Endothelial cell of umbilical vein (primary cell): ENCODE measurements around the gene KRTAP13-4. TPM values are rescaled to one million over a fixed set of nuclear protein-coding genes. Genes with fewer than 3 reads are reported as not detected.

Experiments
- BruUV-seq: library from RNA; stranded (reverse); fragments of 400-500 nt; replicated peaks from 2 replicates; lab custom pipeline; 2021; lab: Mats Ljungman, UMichigan
- CTCF ChIA-PET: fragments of 300-600, 350-600 bp; sonication (Branson Sonifier 250); formaldehyde crosslinking; loops from one replicate; lab custom pipeline; 2021; ENCODE audit warnings: antibody characterized with exemption, inconsistent platforms; lab: Charles Lee
- POLR2A ChIA-PET: fragments of 300-600, 350-600 bp; sonication (Branson Sonifier 250); formaldehyde crosslinking; loops from one replicate; lab custom pipeline; 2021; ENCODE audit warnings: antibody characterized with exemption, inconsistent platforms; lab: Charles Lee
- DNase-seq: peaks from one replicate; pipeline ENCODE4 v3.0.0-alpha.2; 2011; ENCODE audit warnings: low read depth, low spot score
- FAIRE-seq: peaks from 2 replicates; lab custom pipeline; 2011; peaks lifted over from hg19 to GRCh38; lab: Jason Lieb, UNC
- H2AFZ ChIP-seq: 2 replicates; pipeline ENCODE4 v1.6.0; 2012; ENCODE audit warnings: low read depth, low read length, control low read depth, inconsistent platforms
- H3K27ac ChIP-seq: 2 replicates; pipeline ENCODE4 v1.5.1; 2011; ENCODE audit warnings: low read depth, mild to moderate bottlenecking, control low read depth, low read length, moderate library complexity; ENCODE audit not compliant: insufficient read depth
- H3K27me3 ChIP-seq, 2 experiments: 2 replicates each; pipeline versions ENCODE4 v1.6.0 to v1.6.1; 2011; ENCODE audit warnings: low read length in 2 of 2, mixed read lengths in 1 of 2; ENCODE audit not compliant: control insufficient read depth in 2 of 2, insufficient read depth in 2 of 2
- H3K36me3 ChIP-seq, 2 experiments: 2 replicates in 1 of 2; 3 replicates in 1 of 2; pipeline ENCODE4 v1.5.1; 2011; ENCODE audit warnings: low read length in 2 of 2, mild to moderate bottlenecking in 1 of 2, moderate library complexity in 1 of 2; ENCODE audit not compliant: control insufficient read depth in 2 of 2, insufficient read depth in 2 of 2; ENCODE audit errors: extremely low read depth in 1 of 2
- H3K4me1 ChIP-seq: 3 replicates; pipeline ENCODE4 v1.5.1; 2011; ENCODE audit warnings: mild to moderate bottlenecking, low read length; ENCODE audit not compliant: control insufficient read depth, insufficient read depth; ENCODE audit errors: extremely low read depth
- H3K4me2 ChIP-seq: 2 replicates; pipeline ENCODE4 v1.6.1; 2011; ENCODE audit warnings: low read length, control low read depth, mixed read lengths; ENCODE audit not compliant: insufficient read depth
- H3K4me3 ChIP-seq, 3 experiments: fragments of 200-600 bp in 1 of 3; sonication (generic), shearing (Covaris generic) in 1 of 3; replicated peaks in 1 of 3; 2 replicates each; pipeline ENCODE4 v1.5.1; 2011 to 2016; ENCODE audit warnings: control low read depth in 3 of 3, low read length in 3 of 3, mild to moderate bottlenecking in 2 of 3, inconsistent platforms in 1 of 3, low read depth in 1 of 3, moderate library complexity in 1 of 3; ENCODE audit not compliant: insufficient read depth in 1 of 3
- H3K79me2 ChIP-seq: 2 replicates; pipeline ENCODE4 v1.6.0; 2012; ENCODE audit warnings: low read length, inconsistent platforms; ENCODE audit not compliant: control insufficient read depth, insufficient read depth
- H3K9ac ChIP-seq: replicated peaks from 2 replicates; pipeline ENCODE3; 2011; ENCODE audit warnings: low read length, control low read depth; ENCODE audit not compliant: insufficient read depth; ENCODE audit errors: extremely low read depth
- H3K9me1 ChIP-seq: replicated peaks from 3 replicates; pipeline ENCODE4 v1.6.0; 2011; ENCODE audit warnings: mild to moderate bottlenecking, low read length; ENCODE audit not compliant: control insufficient read depth, insufficient read depth; ENCODE audit errors: extremely low read depth
- H3K9me3 ChIP-seq: replicated peaks from 2 replicates; pipeline ENCODE4 v1.5.1; 2012; ENCODE audit warnings: low read length, inconsistent platforms; ENCODE audit not compliant: control insufficient read depth, insufficient read depth
- H4K20me1 ChIP-seq: replicated peaks from 2 replicates; pipeline ENCODE3; 2011; ENCODE audit warnings: mild to moderate bottlenecking, low read length; ENCODE audit not compliant: control insufficient read depth, insufficient read depth; ENCODE audit errors: extremely low read depth
- CTCF ChIP-seq, 2 donors: IDR thresholded peaks; 1 replicate in 1 of 2; 2 replicates in 1 of 2; pipeline ENCODE4 v1.5.1; 2011; ENCODE audit warnings: low read length in 2 of 2, mild to moderate bottlenecking in 2 of 2, moderate library complexity in 2 of 2, control low read depth in 1 of 2, inconsistent platforms in 1 of 2, low read depth in 1 of 2; ENCODE audit not compliant: insufficient read depth in 1 of 2; ENCODE audit errors: extremely low read depth in 1 of 2
- EZH2 ChIP-seq: IDR thresholded peaks from 2 replicates; pipeline ENCODE4 v1.6.1; 2012; ENCODE audit warnings: borderline replicate concordance, low read depth, mild to moderate bottlenecking, moderate library complexity, low read length, inconsistent platforms; ENCODE audit not compliant: severe bottlenecking
- FOS ChIP-seq: IDR thresholded peaks from 2 replicates; pipeline ENCODE4 v1.6.1; 2011; ENCODE audit warnings: mild to moderate bottlenecking, low read length, moderate library complexity, borderline replicate concordance; ENCODE audit not compliant: insufficient read depth
- GATA2 ChIP-seq: IDR thresholded peaks from 2 replicates; pipeline ENCODE4 v1.7.0; 2011; ENCODE audit warnings: low read depth, mild to moderate bottlenecking, moderate library complexity, mixed read lengths, low read length; ENCODE audit not compliant: insufficient read length, insufficient read depth
- JUN ChIP-seq: IDR thresholded peaks from 2 replicates; pipeline ENCODE4 v1.6.1; 2011; ENCODE audit warnings: borderline replicate concordance, low read depth; ENCODE audit not compliant: insufficient read length, insufficient read depth
- MAX ChIP-seq: IDR thresholded peaks from 2 replicates; pipeline ENCODE4 v1.6.1; 2011; ENCODE audit not compliant: insufficient read depth, insufficient read length
- MYC ChIP-seq: IDR thresholded peaks from one replicate; pipeline ENCODE4 v1.6.1; 2011; ENCODE audit warnings: mild to moderate bottlenecking, low read depth, low read length
- POLR2A ChIP-seq: IDR thresholded peaks from 2 replicates; pipeline ENCODE4 v1.6.1; 2012; ENCODE audit warnings: low read depth, mild to moderate bottlenecking, control low read depth, low read length
- POLR2AphosphoS5 ChIP-seq: IDR thresholded peaks from 2 replicates; pipeline ENCODE4 v1.6.1; 2012; ENCODE audit warnings: low read depth, mild to moderate bottlenecking, control low read depth, low read length, moderate library complexity; ENCODE audit not compliant: insufficient read depth
- dilution Hi-C: fragments of 300-500 bp; cut with MboI; formaldehyde crosslinking; loops from one replicate; pipeline ENCODE4 v1.15.0; 2019; ENCODE audit warnings: low sequenced_read_pairs; ENCODE audit not compliant: extremely low pct_ligation_motif_present
- intact Hi-C: fragments of 100-400 bp; cut with micrococcal nuclease; formaldehyde crosslinking; loops from one replicate; pipeline ENCODE4 v1.10.0; 2022
- polyA plus RNA-seq, 4 experiments: library from polyadenylated mRNA; depleted of rRNA in 3 of 4; stranded (reverse) in 3 of 4; unstranded in 1 of 4; fragments of >200 nt; gene quantifications; 2 replicates each; pipeline versions ENCODE4 v1.2.1 to v1.2.3, GENCODE V29; 2011 to 2012; ENCODE audit warnings: missing spikeins in 1 of 4
- total RNA-seq: library from RNA; stranded (reverse); gene quantifications from 2 replicates; pipeline ENCODE4 v1.2.3, GENCODE V29; 2021

KRTAP13-4 gene
- total and polyA plus RNA-seq, 2 donors (not counting 3 experiments of a cell fraction or from before 2014, with no cell fraction given) = not detected

- Histone ChIP-seq H3K27ac (no peak overlapping the region), H3K4me3 (no peak overlapping the region), H3K4me1 (no peaks in the 10 kb centered on the region), H3K27me3 (no peaks in the 10 kb centered on the region), H2AFZ (no peak overlapping the region), H3K9me1 (no peaks in the 10 kb centered on the region), H3K36me3 (no peaks in the 10 kb centered on the region), H3K9me3 (peaks cover 3% of the 10 kb centered on the region), H3K79me2 (no peaks in the 10 kb centered on the region), H3K4me2 (no peak overlapping the region), H3K9ac (no peak overlapping the region), H4K20me1 (no peaks in the 10 kb centered on the region)
- no peak for FAIRE-seq
- BruUV-seq = no TSS peak
- intact Hi-C loops (no loop called here), dilution Hi-C loops (no loop called here)
- POLR2A ChIA-PET = no interaction called here
- DNase-seq = no peak
- TF ChIP-seq FOS (no peak), MAX (no peak), GATA2 (no peak), JUN (no peak), EZH2 (no peak), CTCF (IDR thresholded peaks at IDR 0.05; ENCODE audit: extremely low read depth in 1 of 2, insufficient read depth in 1 of 2, low read depth in 1 of 2, low read length in 2 of 2) (no peak), POLR2A (no peak), MYC (no peak), POLR2AphosphoS5 (no peak)
- CTCF ChIA-PET = no interaction called here
Observed at GRCh38 chr21:30448514-30448913, 18.5 kb downstream of the KRTAP13-4 start.
